NOMO-1 (cell line): ENCODE results near the gene TMEFF2.

ENCODE experiments used
- DNase-seq, 2 experiments: peaks; one replicate each; lab custom pipeline; 2025; ENCODE audit not compliant: unreplicated experiment in 2 of 2; lab: John Stamatoyannopoulos, UW

Gene TMEFF2

DNA sequence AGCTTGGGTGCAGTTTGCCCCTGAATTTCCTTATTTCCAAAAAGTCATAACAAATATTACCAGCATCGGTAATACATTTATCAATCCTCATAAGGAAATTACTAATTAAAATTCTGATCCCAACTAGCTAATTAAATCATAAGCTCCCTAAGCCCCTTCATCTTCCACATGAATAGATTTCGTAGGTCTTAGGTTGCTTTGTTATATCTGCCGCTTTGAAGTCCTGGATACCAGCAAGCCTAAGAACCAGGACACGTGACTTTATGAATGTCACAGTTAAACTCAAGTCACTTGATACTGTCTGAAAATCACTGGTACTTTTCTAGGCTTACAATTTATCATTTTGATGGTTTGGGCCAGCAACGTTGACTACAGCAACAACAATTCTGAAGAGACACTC lies 213.0 kb downstream of the TMEFF2 start:
- DNase-seq: no peak

DNA sequence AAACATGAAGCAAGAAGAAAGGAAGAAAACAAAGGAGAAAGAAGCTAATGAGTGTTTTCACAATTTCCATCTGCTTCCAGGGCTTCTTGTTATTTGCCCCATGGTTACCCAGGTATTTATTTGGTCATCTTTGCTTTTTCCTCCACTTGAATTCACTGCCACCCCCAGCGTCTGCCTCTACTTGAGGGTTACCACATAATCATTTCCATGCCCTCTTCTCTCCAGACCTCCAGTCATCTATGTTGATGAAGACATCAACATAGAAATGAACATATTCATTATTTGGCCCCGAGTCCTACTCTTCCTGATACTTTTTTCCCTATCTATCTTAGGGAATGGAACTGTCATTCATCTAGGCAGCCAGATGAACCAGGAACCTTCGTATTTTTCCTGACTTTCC lies 214.2 kb downstream of the TMEFF2 start:
- no peak for DNase-seq

GRCh38 chr2:191979221-191979730 lies 215.5 kb downstream of the TMEFF2 start:
- DNase-seq: no peak

- DNase-seq: no peak
Measured at GRCh38 chr2:191977754-191978153, 217.0 kb downstream of the TMEFF2 start.

GRCh38 chr2:191976436-191976835 lies 218.3 kb downstream of the TMEFF2 start:
- DNase-seq: no peak

- DNase-seq: no peak
Measured at GRCh38 chr2:191974676-191975075, 220.1 kb downstream of the TMEFF2 start.

DNA sequence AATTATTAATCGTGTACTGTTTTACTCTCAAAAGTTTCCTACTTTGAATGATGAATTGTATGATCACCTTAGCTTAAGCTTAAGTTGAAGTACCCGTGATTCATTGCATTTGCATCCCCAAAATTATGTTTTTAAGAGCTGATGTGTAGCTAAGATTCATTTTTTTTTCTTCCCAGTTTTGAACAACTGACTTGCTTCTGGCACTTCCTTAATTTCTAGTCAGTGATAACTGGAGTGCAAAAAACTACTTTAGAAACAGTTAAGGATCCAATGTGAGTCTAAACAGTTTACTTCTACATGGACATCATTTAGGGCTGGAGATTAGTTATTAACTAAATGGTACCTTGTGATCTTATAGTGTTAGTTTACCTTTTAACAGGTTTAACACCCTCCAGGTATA lies 223.9 kb downstream of the TMEFF2 start:
- no peak for DNase-seq

DNA sequence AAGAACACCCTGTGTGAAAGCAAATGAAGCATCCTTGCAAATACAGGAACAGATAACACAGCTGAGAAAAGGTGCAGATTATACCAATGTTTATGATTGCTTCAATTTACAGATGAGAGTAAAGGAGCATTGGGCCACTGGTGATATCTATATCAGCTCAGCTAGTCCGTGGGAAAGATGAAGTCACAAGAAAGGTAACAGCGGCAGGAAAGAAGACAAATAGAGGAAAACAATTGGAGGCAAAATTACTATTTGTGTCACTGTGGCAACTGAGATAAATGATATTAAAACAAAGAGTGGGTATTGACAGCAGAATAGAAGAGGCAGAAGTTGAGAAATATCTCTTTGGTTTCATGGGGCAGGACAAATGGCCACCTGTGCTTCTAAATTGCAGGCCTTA lies 226.6 kb downstream of the TMEFF2 start:
- DNase-seq: no peak

GRCh38 chr2:191965733-191966132 lies 229.0 kb downstream of the TMEFF2 start:
- no peak for DNase-seq

DNA sequence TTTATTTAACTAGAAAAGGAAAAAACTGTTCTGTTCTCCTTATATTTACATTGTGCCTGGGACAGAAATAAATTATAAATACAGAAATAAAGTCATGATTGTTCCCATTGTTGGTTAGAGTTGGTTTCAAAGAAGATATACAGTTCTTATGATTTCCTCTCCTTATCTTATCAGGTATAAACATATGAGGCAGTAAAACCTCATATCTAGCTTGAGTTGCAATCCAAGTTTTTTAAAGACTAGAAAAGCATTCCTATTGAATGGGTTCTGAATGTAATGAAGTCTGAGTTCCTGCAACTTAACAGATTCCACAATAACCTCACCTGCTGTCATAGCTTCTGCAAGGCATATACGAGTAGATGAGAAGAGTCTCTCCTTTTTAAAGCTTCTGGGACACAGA lies 233.2 kb downstream of the TMEFF2 start:
- no peak for DNase-seq

DNA sequence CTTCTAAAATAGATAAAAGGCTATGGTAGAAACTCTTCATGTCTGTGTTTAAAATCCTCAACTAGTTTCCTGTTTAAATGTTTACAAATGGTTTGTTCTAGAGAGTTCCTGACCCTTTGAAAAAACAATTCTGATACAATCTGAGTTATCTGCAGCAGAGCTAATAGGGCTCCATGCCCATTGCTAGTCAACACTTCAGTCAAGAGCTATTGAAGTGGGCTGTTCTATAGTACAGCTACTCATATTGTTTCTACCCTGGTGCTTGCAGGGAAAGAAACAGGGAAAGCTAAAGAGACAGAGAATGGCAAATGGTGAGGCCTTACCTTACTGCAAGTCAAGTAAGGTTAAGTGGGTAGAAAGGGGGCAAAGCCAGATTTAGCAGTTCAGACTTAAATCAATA lies 235.5 kb downstream of the TMEFF2 start:
- DNase-seq: no peak

- DNase-seq: no peak
Measured at GRCh38 chr2:191957996-191958860, 236.5 kb downstream of the TMEFF2 start.

- DNase-seq: no peak
Measured at GRCh38 chr2:191954451-191954850, 240.3 kb downstream of the TMEFF2 start.

- no peak for DNase-seq
Measured at GRCh38 chr2:191952515-191953270, 242.0 kb downstream of the TMEFF2 start.

DNA sequence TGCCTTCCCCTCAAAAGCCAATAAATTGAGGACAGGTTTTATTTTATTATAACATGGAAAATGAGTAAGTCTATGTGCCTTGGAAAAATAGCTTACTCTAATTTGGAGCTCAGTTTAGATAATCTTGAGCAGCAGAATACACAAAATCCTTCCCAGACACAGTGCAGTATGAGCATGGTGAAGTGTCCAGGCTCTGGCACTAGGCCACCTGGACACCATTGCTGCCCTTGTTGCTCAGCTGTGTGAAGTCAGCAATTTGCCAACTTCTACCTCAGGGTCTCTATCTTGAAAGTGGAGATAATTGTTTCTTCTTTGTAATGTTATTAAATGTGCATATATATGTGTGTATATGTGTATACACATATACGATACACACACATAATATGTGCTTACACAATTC lies 242.9 kb downstream of the TMEFF2 start:
- no peak for DNase-seq

- DNase-seq: no peak
Measured at GRCh38 chr2:191951376-191951775, 243.4 kb downstream of the TMEFF2 start.

- DNase-seq: no peak
Measured at GRCh38 chr2:191950132-191950874, 244.4 kb downstream of the TMEFF2 start.

DNA sequence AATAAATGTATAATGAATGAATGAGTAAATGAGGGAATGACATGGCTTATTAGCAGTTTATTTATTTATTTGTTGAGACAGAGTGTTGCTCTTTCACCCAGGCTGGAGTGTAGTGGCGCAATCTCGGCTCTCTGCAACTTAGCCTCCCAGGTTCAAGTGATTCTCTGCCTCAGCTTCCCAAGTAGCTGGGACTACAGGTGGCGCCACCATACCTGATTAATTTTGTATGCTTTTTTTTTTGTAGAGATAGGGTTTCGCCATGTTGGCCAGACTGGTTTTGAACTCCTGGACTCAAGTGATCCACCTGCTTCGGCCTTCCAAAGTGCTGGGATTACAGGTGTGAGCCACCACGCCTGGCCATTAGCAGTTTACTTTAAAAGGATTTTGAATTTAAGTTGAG lies 247.5 kb downstream of the TMEFF2 start:
- no peak for DNase-seq

- no peak for DNase-seq
Measured at GRCh38 chr2:191946471-191947182, 248.1 kb downstream of the TMEFF2 start.

DNA sequence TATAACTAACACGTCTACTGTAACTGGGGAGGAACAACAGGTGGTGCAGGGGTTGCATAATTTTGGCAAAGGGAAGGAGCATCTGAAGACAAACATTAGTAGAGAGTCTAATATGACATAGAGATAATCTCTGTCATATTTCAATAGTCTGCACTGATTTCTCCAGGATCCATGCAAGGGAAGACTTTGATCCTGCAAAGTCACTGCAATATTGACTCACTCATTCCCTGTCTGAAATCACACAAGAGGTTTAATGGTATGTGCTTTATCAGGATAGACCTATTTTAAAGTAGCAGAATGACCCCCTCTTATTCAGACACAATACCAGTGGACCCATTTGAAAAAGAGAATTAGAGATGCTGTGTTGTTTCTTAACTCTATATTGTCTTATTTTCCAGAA lies 249.1 kb downstream of the TMEFF2 start:
- no peak for DNase-seq

DNA sequence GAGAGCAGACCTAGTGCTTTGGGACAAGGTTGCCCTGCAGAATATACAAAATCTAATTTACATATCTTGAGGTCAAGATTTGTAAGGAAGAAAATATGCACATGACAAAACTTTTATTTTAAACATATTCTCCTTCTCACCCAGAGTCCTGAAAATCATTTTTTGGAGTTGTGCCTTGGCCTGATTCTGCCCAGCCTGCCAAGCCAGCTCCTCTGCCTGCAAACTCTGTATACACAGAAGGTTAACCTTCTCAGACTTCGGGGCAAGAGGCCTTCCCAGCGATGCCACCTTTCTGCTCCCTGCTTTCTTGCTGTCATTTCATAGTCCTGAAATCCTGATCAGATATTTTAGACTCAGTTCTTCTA lies 252.0 kb downstream of the TMEFF2 start:
- no peak for DNase-seq
